ENCODE results near the gene CUL9.

DNA sequence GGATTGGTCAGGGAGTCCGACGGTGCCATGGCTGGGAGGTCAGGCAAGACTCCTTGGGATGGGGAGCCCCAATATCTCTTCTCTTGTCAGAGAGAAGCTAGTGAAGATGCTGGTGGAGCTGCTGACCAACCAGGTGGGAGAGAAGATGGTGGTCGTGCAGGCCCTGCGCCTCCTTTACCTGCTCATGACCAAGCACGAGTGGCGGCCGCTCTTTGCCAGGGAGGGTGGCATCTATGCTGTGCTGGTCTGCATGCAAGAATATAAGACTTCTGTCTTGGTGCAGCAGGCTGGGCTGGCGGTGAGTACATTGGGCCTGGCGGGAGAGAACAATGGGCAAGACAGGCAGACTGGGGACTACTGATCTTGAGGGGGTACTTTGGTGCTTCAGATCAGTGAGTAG lies 10.9 kb downstream of the CUL9 start:
- TF ChIP-seq, protein P1, sequence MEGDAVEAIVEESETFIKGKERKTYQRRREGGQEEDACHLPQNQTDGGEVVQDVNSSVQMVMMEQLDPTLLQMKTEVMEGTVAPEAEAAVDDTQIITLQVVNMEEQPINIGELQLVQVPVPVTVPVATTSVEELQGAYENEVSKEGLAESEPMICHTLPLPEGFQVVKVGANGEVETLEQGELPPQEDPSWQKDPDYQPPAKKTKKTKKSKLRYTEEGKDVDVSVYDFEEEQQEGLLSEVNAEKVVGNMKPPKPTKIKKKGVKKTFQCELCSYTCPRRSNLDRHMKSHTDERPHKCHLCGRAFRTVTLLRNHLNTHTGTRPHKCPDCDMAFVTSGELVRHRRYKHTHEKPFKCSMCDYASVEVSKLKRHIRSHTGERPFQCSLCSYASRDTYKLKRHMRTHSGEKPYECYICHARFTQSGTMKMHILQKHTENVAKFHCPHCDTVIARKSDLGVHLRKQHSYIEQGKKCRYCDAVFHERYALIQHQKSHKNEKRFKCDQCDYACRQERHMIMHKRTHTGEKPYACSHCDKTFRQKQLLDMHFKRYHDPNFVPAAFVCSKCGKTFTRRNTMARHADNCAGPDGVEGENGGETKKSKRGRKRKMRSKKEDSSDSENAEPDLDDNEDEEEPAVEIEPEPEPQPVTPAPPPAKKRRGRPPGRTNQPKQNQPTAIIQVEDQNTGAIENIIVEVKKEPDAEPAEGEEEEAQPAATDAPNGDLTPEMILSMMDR (IDR thresholded peaks at IDR 0.05; ENCODE audit: borderline replicate concordance, extremely low read depth, low read length, poor library complexity, severe bottlenecking) = no peak
- no peak for TF ChIP-seq EZH2 (IDR thresholded peaks at IDR 0.05; ENCODE audit: borderline replicate concordance, low read depth, low read length, severe bottlenecking)
